Measurements from ENCODE around the gene SOWAHA.

SOWAHA gene

GRCh38 chr5:132812781-132813598 is at the start of gene SOWAHA:
TSS of gene SOWAHA (plus strand) at chr5:132813302. CDS start at chr5:132813622, 320 bp downstream.
- DNase-seq (ENCODE audit: low read depth): no peak

GRCh38 chr5:132764051-132764450 is 49.1 kb upstream of the SOWAHA start:
- DNase-seq (ENCODE audit: low read depth): no peak

GRCh38 chr5:132764671-132765238 is 48.3 kb upstream of the SOWAHA start:
- no peak for DNase-seq (ENCODE audit: low read depth)

- DNase-seq (ENCODE audit: low read depth): no peak
These were observed 47.6 kb upstream of the SOWAHA start for GRCh38 chr5:132765311-132766019.

- no peak for DNase-seq (ENCODE audit: low read depth)
These were observed 46.9 kb upstream of the SOWAHA start for GRCh38 chr5:132766020-132766805.

- DNase-seq (ENCODE audit: low read depth): no peak
These were observed 46.4 kb upstream of the SOWAHA start for GRCh38 chr5:132766806-132767055.

GRCh38 chr5:132767150-132767549 is 46.0 kb upstream of the SOWAHA start:
- no peak for DNase-seq (ENCODE audit: low read depth)

GRCh38 chr5:132768485-132768868 is 44.6 kb upstream of the SOWAHA start:
- no peak for DNase-seq (ENCODE audit: low read depth)

- no peak for DNase-seq (ENCODE audit: low read depth)
These were observed 42.5 kb upstream of the SOWAHA start for GRCh38 chr5:132770476-132771159.

- DNase-seq (ENCODE audit: low read depth): no peak
These were observed 41.6 kb upstream of the SOWAHA start for GRCh38 chr5:132771503-132771998.

- no peak for DNase-seq (ENCODE audit: low read depth)
These were observed 40.6 kb upstream of the SOWAHA start for GRCh38 chr5:132772291-132773070.

GRCh38 chr5:132773114-132773513 is 40.0 kb upstream of the SOWAHA start:
- no peak for DNase-seq (ENCODE audit: low read depth)

GRCh38 chr5:132773601-132774355 is 39.3 kb upstream of the SOWAHA start:
- DNase-seq (ENCODE audit: low read depth): no peak

- DNase-seq (ENCODE audit: low read depth): no peak
These were observed 38.7 kb upstream of the SOWAHA start for GRCh38 chr5:132774406-132774805.

GRCh38 chr5:132774896-132775295 is 38.2 kb upstream of the SOWAHA start:
- no peak for DNase-seq (ENCODE audit: low read depth)

- DNase-seq (ENCODE audit: low read depth): no peak
These were observed 37.6 kb upstream of the SOWAHA start for GRCh38 chr5:132775476-132775961.

GRCh38 chr5:132776131-132776937 is 36.8 kb upstream of the SOWAHA start:
- no peak for DNase-seq (ENCODE audit: low read depth)

GRCh38 chr5:132776938-132777208 is 36.2 kb upstream of the SOWAHA start:
- no peak for DNase-seq (ENCODE audit: low read depth)
